HEK293 (cell line): ENCODE measurements around the gene CEP104.

Experiments
- CTCF ChIP-seq: fragments of 450-650 bp; formaldehyde crosslinking; IDR thresholded peaks from 2 replicates; pipeline ENCODE4 v1.5.1; 2016; ENCODE audit warnings: missing biosample characterization, missing genetic modification characterization
- ZNF18 ChIP-seq: fragments of 450-650 bp; formaldehyde crosslinking; IDR thresholded peaks from 2 replicates; pipeline ENCODE4 v1.5.1; 2016; ENCODE audit warnings: missing biosample characterization, missing genetic modification characterization
- ZNF24 ChIP-seq: fragments of 450-650 bp; formaldehyde crosslinking; IDR thresholded peaks from 2 replicates; pipeline ENCODE4 v1.5.1; 2016; ENCODE audit warnings: missing biosample characterization, missing genetic modification characterization
- ZNF26 ChIP-seq: fragments of 450-650 bp; formaldehyde crosslinking; IDR thresholded peaks from 2 replicates; pipeline ENCODE4 v1.5.1; 2016; ENCODE audit warnings: missing biosample characterization, missing genetic modification characterization
- ZNF274 ChIP-seq, 2 experiments: fragments of 200-500 bp in 1 of 2; fragments of 450-650 bp in 1 of 2; sonication (Bioruptor generic) in 1 of 2; formaldehyde crosslinking in 1 of 2; IDR thresholded peaks; 2 replicates each; pipeline versions ENCODE4 v1.5.1 to v1.6.1; 2014 to 2016; ENCODE audit warnings: borderline replicate concordance in 1 of 2, inconsistent platforms in 1 of 2, low read length in 1 of 2, missing biosample characterization in 1 of 2, missing genetic modification characterization in 1 of 2
- ZNF335 ChIP-seq: fragments of 450-650 bp; formaldehyde crosslinking; conservative IDR thresholded peaks from 2 replicates; pipeline ENCODE4 v1.5.1; 2016; ENCODE audit warnings: missing biosample characterization, missing genetic modification characterization

- no peak for TF ChIP-seq ZNF274 (IDR thresholded peaks at IDR 0.05; ENCODE audit: low read length)
- TF ChIP-seq ZNF274 (tag by site-specific recombination; IDR thresholded peaks at IDR 0.05; ENCODE audit: borderline replicate concordance), result no peak
- TF ChIP-seq ZNF26 (tag by site-specific recombination), result no peak
- TF ChIP-seq ZNF24 (tag by site-specific recombination), result no peak
- TF ChIP-seq CTCF (tag by site-specific recombination), result no peak
- TF ChIP-seq ZNF18 (tag by site-specific recombination), result no peak
- TF ChIP-seq ZNF335, result no peak
Measured at GRCh38 chr1:3787349-3787715, 69.7 kb downstream of the CEP104 start.
